GM12864 (cell line): Measurements from ENCODE around the gene PARD6A.
"Not testable (repeated sequence)": the region's sequence is repeated elsewhere in the genome, so short reads cannot be mapped to it uniquely, and the experiment has no call there.

ENCODE experiments used
- DNase-seq: peaks from one replicate; pipeline ENCODE4 v3.0.0-alpha.2; 2011; ENCODE audit warnings: low read depth
- H3K4me3 ChIP-seq: 2 replicates; pipeline ENCODE4 v1.5.1; 2011; ENCODE audit warnings: mild to moderate bottlenecking, low read depth, low read length, control low read depth
- TF ChIP-seq, protein P1 (sequence below): IDR thresholded peaks from 2 replicates; pipeline ENCODE4 v1.5.1; 2011; ENCODE audit warnings: low read depth, mild to moderate bottlenecking, moderate library complexity, low read length, control low read depth, inconsistent platforms; ENCODE audit errors: missing control alignments

PARD6A gene

DNA sequence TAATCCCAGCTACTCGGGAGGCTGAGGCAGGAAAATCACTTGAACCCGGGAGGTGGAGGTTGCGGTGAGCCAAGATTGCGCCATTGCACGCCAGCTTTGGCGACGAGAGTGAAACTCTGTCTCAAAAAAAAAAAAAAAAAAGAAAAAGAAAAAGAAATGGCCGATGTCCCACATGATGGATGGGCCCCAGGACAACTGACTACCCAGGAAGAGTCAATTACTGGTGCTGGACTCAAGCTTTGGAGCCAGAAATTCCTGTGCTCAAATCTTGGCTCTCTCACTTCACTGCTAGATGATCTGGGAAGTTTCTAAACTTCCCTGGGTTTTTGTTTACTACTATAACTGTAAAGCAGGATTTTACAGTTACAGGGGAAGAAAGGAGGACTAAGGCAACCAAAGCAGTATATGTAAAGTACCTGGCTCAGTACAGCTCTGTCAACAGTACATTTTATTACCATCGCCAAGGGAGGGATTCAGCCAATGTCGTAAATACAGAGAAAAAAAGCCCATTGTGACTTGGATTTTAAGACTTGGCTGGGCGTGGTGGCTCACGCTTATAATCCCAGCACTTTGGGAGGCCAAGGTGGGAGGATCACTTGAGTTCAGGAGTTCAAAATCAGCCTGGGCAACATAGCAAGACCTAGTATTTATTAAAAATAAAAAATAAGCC lies 17.7 kb downstream of the PARD6A start:
- no peak for DNase-seq
- no peak overlapping the region for H3K4me3 ChIP-seq
- TF ChIP-seq, protein P1, sequence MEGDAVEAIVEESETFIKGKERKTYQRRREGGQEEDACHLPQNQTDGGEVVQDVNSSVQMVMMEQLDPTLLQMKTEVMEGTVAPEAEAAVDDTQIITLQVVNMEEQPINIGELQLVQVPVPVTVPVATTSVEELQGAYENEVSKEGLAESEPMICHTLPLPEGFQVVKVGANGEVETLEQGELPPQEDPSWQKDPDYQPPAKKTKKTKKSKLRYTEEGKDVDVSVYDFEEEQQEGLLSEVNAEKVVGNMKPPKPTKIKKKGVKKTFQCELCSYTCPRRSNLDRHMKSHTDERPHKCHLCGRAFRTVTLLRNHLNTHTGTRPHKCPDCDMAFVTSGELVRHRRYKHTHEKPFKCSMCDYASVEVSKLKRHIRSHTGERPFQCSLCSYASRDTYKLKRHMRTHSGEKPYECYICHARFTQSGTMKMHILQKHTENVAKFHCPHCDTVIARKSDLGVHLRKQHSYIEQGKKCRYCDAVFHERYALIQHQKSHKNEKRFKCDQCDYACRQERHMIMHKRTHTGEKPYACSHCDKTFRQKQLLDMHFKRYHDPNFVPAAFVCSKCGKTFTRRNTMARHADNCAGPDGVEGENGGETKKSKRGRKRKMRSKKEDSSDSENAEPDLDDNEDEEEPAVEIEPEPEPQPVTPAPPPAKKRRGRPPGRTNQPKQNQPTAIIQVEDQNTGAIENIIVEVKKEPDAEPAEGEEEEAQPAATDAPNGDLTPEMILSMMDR = no peak

GRCh38 chr16:67679935-67680897 lies 19.5 kb downstream of the PARD6A start:
- DNase-seq = no peak
- no peak overlapping the region for H3K4me3 ChIP-seq
- TF ChIP-seq, protein P1 = no peak

GRCh38 chr16:67683767-67684166 lies 23.0 kb downstream of the PARD6A start:
- H3K4me3 ChIP-seq = no peak overlapping the region
- TF ChIP-seq, protein P1 = no peak

DNA sequence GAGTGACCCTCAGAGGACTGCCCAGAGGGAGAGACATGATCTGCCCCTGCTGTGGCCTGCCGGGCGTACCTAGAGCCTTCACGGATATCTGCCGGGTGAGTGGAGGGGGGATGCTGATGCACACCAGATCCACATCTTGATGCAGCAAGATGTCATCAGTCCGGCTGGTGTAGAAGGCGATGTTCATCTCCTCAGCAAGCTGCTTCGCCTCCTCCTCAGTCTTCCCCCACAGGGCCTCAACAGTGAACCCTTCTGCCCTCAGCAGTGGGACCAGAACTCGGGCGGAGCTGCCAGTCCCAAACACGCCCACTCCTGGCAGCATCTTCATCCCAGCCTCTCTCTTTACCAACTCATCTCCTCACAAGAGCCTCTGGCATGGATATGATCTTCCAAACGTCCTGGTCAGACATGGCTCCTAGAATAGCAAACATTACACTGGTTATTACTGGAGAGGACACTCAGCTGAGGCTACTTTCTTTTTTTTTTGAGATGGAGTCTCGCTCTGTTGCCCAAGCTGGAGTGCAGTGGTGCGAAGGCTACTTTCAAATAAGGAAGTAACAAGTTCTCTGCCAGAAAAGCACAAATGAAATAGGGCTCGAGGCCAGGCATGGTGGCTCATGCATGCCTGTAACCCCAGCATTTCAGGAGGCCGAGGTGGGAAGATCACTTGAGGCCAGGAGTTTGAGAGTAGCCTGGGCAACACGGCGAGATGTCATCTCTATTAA lies 24.8 kb downstream of the PARD6A start:
- DNase-seq = no peak
- TF ChIP-seq, protein P1 = no peak
- no peak overlapping the region for H3K4me3 ChIP-seq

More at GRCh38 chr16:67683767-67684166, 23.0 kb downstream of the PARD6A start:
- no peak for DNase-seq

GRCh38 chr16:67693517-67694285 lies 32.9 kb downstream of the PARD6A start:
- not testable (repeated sequence) for DNase-seq, H3K4me3 ChIP-seq

- H3K4me3 ChIP-seq = no peak overlapping the region
- DNase-seq = no peak
- TF ChIP-seq, protein P1 = no peak
Measured at GRCh38 chr16:67694611-67695010, 33.9 kb downstream of the PARD6A start.
